ENCODE data around the gene KLHL22.

- TF ChIP-seq POLR2AphosphoS5 (IDR thresholded peaks at IDR 0.05; ENCODE audit: low read depth, low read length): no peak
- TF ChIP-seq CTCF (IDR thresholded peaks at IDR 0.05): no peak
These were observed 53.7 kb downstream of the KLHL22 start for GRCh38 chr22:20441631-20442484.

Measured in Panc1 (cell line).